ENCODE measurements around the gene MYO1D.

Gene MYO1D

DNA sequence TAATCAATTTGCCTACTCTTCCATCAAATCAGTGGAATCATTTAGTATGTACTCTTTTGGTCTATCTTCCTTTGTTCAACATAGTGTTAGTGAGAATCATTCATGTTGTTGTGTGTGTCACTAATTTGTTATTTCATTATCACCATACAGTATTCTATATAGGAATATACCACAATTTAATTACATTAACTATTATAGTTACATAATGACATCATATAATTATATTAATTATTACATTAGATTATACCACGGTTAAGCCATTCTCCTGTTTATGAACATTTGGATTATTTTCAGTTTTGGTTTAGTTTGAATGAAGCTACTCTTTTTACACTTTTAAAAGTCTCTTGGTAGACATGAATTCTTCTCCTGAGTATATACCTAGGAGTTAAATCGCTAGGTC is 40.4 kb downstream of the MYO1D start:
- ATAC-seq, result no peak

DNA sequence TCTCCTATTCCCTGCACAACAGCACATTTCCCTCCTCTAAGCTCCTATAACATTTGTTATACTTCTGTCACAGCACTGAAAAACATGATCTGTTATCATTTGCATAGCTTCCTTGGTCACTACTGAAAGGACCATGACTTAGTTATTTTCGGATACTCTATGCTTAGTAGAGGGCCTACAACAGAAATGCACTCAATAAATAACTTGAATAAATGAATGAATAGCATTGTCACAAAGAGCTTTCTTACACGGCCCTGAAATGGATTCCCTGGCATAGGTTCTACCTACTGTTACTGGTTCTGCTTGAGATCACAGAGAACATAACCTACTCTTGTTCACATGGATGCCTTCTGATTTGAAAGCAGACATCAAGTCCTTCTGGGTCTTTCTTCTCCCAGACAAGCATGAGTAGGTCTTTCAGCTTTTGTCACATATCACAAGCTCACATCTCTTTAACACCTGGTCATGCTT is 41.6 kb downstream of the MYO1D start:
- ATAC-seq, result no peak
- TF ChIP-seq CSDC2 (CRISPR knock-in tag; IDR thresholded peaks at IDR 0.05) (no peak), BACH2 (CRISPR knock-in tag; IDR thresholded peaks at IDR 0.05; ENCODE audit: borderline replicate concordance) (no peak), PPARA (CRISPR knock-in tag; IDR thresholded peaks at IDR 0.05; ENCODE audit: borderline replicate concordance) (no peak), ISL1 (CRISPR knock-in tag; IDR thresholded peaks at IDR 0.05) (no peak), ZC3H10 (CRISPR knock-in tag; IDR thresholded peaks at IDR 0.05) (no peak), ARNTL (CRISPR knock-in tag; IDR thresholded peaks at IDR 0.05; ENCODE audit: borderline replicate concordance, low read depth) (no peak), PATZ1 (CRISPR knock-in tag; IDR thresholded peaks at IDR 0.05; ENCODE audit: borderline replicate concordance) (no peak), TOX (CRISPR knock-in tag; IDR thresholded peaks at IDR 0.05; ENCODE audit: borderline replicate concordance) (no peak), RARB (CRISPR knock-in tag; IDR thresholded peaks at IDR 0.05) (no peak), ZNF70 (CRISPR knock-in tag; IDR thresholded peaks at IDR 0.05) (no peak)
- TF ChIP-seq, protein P1, sequence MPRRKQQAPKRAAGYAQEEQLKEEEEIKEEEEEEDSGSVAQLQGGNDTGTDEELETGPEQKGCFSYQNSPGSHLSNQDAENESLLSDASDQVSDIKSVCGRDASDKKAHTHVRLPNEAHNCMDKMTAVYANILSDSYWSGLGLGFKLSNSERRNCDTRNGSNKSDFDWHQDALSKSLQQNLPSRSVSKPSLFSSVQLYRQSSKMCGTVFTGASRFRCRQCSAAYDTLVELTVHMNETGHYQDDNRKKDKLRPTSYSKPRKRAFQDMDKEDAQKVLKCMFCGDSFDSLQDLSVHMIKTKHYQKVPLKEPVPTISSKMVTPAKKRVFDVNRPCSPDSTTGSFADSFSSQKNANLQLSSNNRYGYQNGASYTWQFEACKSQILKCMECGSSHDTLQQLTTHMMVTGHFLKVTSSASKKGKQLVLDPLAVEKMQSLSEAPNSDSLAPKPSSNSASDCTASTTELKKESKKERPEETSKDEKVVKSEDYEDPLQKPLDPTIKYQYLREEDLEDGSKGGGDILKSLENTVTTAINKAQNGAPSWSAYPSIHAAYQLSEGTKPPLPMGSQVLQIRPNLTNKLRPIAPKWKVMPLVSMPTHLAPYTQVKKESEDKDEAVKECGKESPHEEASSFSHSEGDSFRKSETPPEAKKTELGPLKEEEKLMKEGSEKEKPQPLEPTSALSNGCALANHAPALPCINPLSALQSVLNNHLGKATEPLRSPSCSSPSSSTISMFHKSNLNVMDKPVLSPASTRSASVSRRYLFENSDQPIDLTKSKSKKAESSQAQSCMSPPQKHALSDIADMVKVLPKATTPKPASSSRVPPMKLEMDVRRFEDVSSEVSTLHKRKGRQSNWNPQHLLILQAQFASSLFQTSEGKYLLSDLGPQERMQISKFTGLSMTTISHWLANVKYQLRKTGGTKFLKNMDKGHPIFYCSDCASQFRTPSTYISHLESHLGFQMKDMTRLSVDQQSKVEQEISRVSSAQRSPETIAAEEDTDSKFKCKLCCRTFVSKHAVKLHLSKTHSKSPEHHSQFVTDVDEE (CRISPR knock-in tag; IDR thresholded peaks at IDR 0.05), result no peak
- TF ChIP-seq, protein P2, sequence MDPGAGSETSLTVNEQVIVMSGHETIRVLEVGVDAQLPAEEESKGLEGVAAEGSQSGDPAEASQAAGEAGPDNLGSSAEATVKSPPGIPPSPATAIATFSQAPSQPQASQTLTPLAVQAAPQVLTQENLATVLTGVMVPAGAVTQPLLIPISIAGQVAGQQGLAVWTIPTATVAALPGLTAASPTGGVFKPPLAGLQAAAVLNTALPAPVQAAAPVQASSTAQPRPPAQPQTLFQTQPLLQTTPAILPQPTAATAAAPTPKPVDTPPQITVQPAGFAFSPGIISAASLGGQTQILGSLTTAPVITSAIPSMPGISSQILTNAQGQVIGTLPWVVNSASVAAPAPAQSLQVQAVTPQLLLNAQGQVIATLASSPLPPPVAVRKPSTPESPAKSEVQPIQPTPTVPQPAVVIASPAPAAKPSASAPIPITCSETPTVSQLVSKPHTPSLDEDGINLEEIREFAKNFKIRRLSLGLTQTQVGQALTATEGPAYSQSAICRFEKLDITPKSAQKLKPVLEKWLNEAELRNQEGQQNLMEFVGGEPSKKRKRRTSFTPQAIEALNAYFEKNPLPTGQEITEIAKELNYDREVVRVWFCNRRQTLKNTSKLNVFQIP (CRISPR knock-in tag; IDR thresholded peaks at IDR 0.05; ENCODE audit: borderline replicate concordance, low read depth), result no peak

More for the DNA sequence above, 40.4 kb downstream of the MYO1D start:
- TF ChIP-seq, protein P2 (CRISPR knock-in tag; IDR thresholded peaks at IDR 0.05; ENCODE audit: borderline replicate concordance, low read depth), result no peak
- TF ChIP-seq PPARA (CRISPR knock-in tag; IDR thresholded peaks at IDR 0.05; ENCODE audit: borderline replicate concordance), result no peak
- TF ChIP-seq TCF4 (CRISPR knock-in tag; IDR thresholded peaks at IDR 0.05; ENCODE audit: borderline replicate concordance), result no peak
- no peak for TF ChIP-seq ZNF70 (CRISPR knock-in tag; IDR thresholded peaks at IDR 0.05)
- no peak for TF ChIP-seq ARNTL (CRISPR knock-in tag; IDR thresholded peaks at IDR 0.05; ENCODE audit: borderline replicate concordance, low read depth)
- TF ChIP-seq, protein P3, sequence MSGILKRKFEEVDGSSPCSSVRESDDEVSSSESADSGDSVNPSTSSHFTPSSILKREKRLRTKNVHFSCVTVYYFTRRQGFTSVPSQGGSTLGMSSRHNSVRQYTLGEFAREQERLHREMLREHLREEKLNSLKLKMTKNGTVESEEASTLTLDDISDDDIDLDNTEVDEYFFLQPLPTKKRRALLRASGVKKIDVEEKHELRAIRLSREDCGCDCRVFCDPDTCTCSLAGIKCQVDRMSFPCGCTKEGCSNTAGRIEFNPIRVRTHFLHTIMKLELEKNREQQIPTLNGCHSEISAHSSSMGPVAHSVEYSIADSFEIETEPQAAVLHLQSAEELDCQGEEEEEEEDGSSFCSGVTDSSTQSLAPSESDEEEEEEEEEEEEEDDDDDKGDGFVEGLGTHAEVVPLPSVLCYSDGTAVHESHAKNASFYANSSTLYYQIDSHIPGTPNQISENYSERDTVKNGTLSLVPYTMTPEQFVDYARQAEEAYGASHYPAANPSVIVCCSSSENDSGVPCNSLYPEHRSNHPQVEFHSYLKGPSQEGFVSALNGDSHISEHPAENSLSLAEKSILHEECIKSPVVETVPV (CRISPR knock-in tag; IDR thresholded peaks at IDR 0.05), result no peak
- TF ChIP-seq RARB (CRISPR knock-in tag; IDR thresholded peaks at IDR 0.05), result no peak
- TF ChIP-seq ZNF565 (CRISPR knock-in tag; conservative IDR thresholded peaks at IDR 0.05; ENCODE audit: low read depth), result no peak
- no peak for TF ChIP-seq ISL1 (CRISPR knock-in tag; IDR thresholded peaks at IDR 0.05)
- no peak for TF ChIP-seq PATZ1 (CRISPR knock-in tag; IDR thresholded peaks at IDR 0.05; ENCODE audit: borderline replicate concordance)
- TF ChIP-seq ESRRG (CRISPR knock-in tag; IDR thresholded peaks at IDR 0.05), result no peak
- TF ChIP-seq, protein P1 (CRISPR knock-in tag; IDR thresholded peaks at IDR 0.05), result no peak
- TF ChIP-seq BACH2 (CRISPR knock-in tag; IDR thresholded peaks at IDR 0.05; ENCODE audit: borderline replicate concordance), result no peak
- no peak for TF ChIP-seq SNAI2 (CRISPR knock-in tag; IDR thresholded peaks at IDR 0.05)
- no peak for TF ChIP-seq ZFP3 (CRISPR knock-in tag; IDR thresholded peaks at IDR 0.05)
- no peak for TF ChIP-seq GLIS3 (CRISPR knock-in tag; IDR thresholded peaks at IDR 0.05)
- no peak for TF ChIP-seq ZNF8 (CRISPR knock-in tag; IDR thresholded peaks at IDR 0.05)
- no peak for TF ChIP-seq ZC3H10 (CRISPR knock-in tag; IDR thresholded peaks at IDR 0.05)
- no peak for TF ChIP-seq CSDC2 (CRISPR knock-in tag; IDR thresholded peaks at IDR 0.05)
